VCaP (cell line): Measurements from ENCODE around the gene VDAC2.

Source experiments
- H3K27ac ChIP-seq: fragments of 450-650 bp; 2 replicates; pipeline ENCODE4 v1.5.1; 2017
- TF ChIP-seq, protein P1 (sequence below): fragments of 450-650 bp; conservative IDR thresholded peaks from 2 replicates; pipeline ENCODE4 v1.5.1; 2017; ENCODE audit warnings: mild to moderate bottlenecking, moderate library complexity

The VDAC2 gene

DNA sequence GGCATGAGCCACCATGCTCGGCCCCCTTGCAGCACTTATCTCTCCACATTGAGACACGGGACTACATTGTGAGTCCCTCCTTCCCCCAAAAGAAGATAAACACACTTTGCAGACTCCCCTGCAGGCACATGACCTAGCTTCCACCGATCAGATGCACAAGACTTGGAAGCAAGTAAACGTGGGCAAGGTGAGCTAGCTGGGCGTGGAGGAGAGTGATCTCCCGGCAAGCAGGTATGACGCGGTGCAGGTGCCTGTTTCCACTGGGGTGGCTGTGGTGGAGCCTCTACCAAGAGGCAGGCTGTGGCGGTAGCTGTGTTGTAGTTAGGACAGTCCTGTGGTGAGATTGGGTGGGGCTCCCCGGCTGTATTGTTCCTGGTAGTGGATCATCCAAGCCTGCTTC is 32.8 kb downstream of the VDAC2 start:
- TF ChIP-seq, protein P1, sequence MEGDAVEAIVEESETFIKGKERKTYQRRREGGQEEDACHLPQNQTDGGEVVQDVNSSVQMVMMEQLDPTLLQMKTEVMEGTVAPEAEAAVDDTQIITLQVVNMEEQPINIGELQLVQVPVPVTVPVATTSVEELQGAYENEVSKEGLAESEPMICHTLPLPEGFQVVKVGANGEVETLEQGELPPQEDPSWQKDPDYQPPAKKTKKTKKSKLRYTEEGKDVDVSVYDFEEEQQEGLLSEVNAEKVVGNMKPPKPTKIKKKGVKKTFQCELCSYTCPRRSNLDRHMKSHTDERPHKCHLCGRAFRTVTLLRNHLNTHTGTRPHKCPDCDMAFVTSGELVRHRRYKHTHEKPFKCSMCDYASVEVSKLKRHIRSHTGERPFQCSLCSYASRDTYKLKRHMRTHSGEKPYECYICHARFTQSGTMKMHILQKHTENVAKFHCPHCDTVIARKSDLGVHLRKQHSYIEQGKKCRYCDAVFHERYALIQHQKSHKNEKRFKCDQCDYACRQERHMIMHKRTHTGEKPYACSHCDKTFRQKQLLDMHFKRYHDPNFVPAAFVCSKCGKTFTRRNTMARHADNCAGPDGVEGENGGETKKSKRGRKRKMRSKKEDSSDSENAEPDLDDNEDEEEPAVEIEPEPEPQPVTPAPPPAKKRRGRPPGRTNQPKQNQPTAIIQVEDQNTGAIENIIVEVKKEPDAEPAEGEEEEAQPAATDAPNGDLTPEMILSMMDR, result no peak
- H3K27ac ChIP-seq, result no peak overlapping the region

DNA sequence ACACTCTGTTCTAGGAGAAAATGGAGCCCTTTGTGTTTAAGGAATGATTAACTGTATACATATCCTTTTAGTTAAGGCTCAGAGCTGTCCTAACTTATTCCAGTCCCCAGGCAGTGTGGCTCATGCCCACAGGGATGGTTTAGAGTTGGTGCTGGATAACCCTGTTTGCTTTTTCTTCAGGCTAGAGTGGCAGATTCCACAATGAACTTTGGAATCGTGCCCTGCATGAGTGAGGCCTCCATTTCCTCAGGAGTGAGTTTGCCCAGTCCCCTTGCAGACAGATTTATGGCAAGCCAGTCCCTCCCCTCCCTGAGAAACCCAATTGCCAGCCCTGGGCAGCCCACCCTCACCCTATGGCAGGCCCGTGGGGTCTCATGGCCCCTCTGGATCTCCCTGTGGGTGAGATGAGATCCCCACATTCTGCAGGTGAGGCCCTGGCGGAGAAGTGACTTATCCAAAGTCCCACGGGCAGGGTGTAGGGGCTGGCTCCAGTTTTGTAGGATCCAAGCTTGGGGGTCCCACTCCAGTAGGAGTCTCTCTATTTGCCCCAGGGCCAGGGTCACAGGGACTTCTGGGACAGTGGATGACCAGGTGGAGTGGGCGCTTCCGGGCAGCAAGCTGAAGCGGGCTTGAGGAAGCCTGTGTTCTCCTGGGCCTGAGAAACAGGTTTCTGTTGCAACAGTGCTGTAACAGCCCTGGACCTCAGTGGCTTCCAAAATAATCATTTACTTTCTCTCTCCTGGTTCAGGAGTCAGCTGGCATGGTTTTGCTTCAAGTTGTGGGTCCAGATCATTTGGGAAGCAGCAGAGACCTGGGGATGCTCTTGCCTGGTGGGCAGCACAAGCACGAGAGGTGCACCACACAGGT is 34.1 kb downstream of the VDAC2 start:
- TF ChIP-seq, protein P1, result no peak
- peak overlapping the region; percentile 51; the same call in 1 of the 2 replicates for H3K27ac ChIP-seq

DNA sequence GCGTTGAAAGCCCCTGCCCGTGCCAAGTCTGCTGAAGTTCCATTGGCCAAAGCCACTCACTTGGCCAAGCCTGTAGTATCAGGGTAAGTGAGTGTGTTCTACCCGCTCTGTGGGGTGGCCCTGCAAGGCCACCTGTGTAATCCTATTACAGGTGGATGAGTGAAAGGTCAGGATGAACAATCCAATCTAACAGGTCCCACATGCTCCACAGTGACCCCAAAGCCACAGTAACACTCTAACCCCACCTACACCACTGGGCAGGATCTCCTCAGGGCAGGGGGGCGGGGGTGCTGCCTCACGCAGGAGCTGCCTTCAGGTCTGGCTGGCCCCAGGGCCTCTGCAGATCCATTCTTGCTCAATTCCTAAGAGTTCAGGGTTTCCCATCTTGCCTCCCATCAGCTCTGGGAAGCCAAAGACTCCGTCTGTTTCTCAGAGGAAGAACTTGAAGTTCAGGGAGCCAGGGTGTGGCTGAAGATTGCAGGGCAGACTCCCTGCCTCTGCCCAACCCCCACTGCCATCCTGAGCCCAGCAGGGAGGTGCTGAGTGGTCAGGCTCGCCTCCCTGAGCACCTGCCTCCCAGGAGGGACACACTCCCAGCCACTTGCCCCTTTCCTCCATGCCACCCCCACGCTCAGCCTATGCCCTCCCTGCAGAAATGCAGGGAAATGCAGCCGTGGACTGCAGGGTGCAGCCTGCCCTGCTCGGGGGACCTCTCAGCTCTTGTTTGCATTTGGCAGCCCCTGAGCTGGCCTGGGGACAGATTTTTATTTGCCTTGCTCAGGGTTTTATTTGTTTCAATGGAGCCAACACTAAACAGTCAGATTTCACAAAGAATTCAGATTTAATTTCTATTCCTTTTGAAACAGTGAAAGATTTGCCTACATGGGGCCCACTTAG is 35.0 kb downstream of the VDAC2 start:
- TF ChIP-seq, protein P1, result no peak
- H3K27ac ChIP-seq, result peak overlapping the region; percentile 51

DNA sequence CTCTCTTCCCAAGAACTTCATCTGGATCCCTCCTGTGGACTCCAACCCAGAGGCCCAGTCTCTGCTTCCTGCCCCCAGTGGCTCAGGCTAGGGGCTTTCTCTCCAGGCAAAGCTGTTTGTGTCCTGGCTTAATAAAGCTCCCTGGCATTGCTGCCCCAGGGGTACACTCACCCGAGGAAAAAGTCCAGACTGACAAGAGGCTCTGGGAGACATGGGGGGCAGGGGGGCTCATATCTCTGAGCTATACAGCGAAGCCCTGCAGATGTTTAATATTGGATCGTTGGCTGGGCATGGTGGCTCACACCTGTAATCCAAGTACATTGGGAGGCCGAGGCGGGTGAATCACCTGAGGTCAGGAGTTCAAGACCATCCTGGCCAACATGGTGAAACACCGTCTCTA is 35.9 kb downstream of the VDAC2 start:
- TF ChIP-seq, protein P1, result no peak

GRCh38 chr10:75247797-75248196 is 37.2 kb downstream of the VDAC2 start:
- no peak overlapping the region for H3K27ac ChIP-seq
- TF ChIP-seq, protein P1, result no peak

More for the DNA sequence above, 35.9 kb downstream of the VDAC2 start:
- peak overlapping the region; percentile 51 for H3K27ac ChIP-seq

DNA sequence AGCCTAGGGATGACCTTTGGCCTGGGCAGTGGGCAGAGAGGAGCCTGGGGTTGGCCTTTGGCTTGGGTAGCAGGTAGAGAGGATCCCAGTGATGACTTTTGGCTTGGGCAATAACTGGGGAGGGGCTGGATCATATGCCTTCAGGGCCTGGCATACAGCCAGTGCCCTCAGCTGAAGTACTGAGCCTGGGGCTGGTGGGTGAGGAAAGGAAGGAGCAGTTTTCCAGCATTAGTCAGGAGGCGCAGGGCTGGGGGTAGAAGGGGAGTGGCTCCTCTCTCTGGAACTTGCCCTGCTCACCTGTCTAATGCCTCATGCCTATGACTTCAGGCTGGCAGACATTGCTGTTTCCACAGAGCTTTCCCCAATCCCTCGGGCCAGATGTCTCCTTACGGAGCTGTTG is 40.3 kb downstream of the VDAC2 start:
- H3K27ac ChIP-seq, result no peak overlapping the region
- TF ChIP-seq, protein P1, result no peak
